Left cardiac atrium (tissue), 4 donors: ENCODE measurements around the gene ANGPTL8. TPM values are rescaled to one million over a fixed set of nuclear protein-coding genes. Genes with fewer than 3 reads are reported as not detected.
A peak's percentile ranks its signal among the peaks of the same experiment; 100 is the strongest.

Experiments used
- ATAC-seq, 2 donors: fragments of 200-7000 bp; cut with Tn5 transposase; one replicate each; pipeline ENCODE4 v1.9.1; 2020; ENCODE audit warnings: mild to moderate bottlenecking in 2 of 2, moderate library complexity in 2 of 2
- DNase-seq: peaks from one replicate; pipeline ENCODE4 v3.0.0-alpha.2; 2020
- intact Hi-C, 2 donors: fragments of 100-400 bp; cut with DNase I; formaldehyde crosslinking; loops; one replicate each; pipeline versions ENCODE4 v1.14.1 to v1.15.1; 2022 to 2023
- total RNA-seq, 2 donors: library from RNA; stranded (reverse); fragmentation: NEBNext Ultra II Directional; extraction: Animal tissue kit (Norgen Biotek cat#: 25700); gene quantifications; one replicate each; pipeline ENCODE4 v1.2.1, GENCODE V29; 2021
- donor health status: DM: no; HTN: yes; CAD: no.
- donor health status: DM: no; HTN: yes; CAD: no; lungs with severe emphysema.
- donor health status: DM: yes; HTN: yes; CAD: no.
- donor health status: Dilated cardiomyopathy.

ANGPTL8 gene
- total RNA-seq, 2 donors from 2014 or later = 4.0 to 20.3 TPM

GRCh38 chr19:11230621-11231386 is 8.6 kb upstream of the ANGPTL8 start:
- intact Hi-C loops = no loop called here
- DNase-seq (no peak), ATAC-seq (peak in 1 of 2 donors; percentile 86)

GRCh38 chr19:11232555-11232954 is 6.9 kb upstream of the ANGPTL8 start:
- intact Hi-C loops = no loop called here
- no peak for DNase-seq
- ATAC-seq = no peak

GRCh38 chr19:11233073-11233472 is 6.3 kb upstream of the ANGPTL8 start:
- no peak for ATAC-seq
- intact Hi-C loops = no loop called here
- no peak for DNase-seq

- DNase-seq (no peak), ATAC-seq (no peak)
- intact Hi-C loops = no loop called here
These were observed 4.8 kb upstream of the ANGPTL8 start for GRCh38 chr19:11234486-11235075.

- ATAC-seq = peak in 1 of 2 donors; percentile 40
- intact Hi-C loops = no loop called here
These were observed 2.8 kb upstream of the ANGPTL8 start for GRCh38 chr19:11236324-11237301.

GRCh38 chr19:11237321-11237720 is 2.1 kb upstream of the ANGPTL8 start:
- intact Hi-C loops = no loop called here
- DNase-seq (no peak), ATAC-seq (no peak)

More at GRCh38 chr19:11236324-11237301, 2.8 kb upstream of the ANGPTL8 start:
- no peak for DNase-seq

GRCh38 chr19:11238041-11238440 is 1.4 kb upstream of the ANGPTL8 start:
- DNase-seq (no peak), ATAC-seq (no peak)
- intact Hi-C loops = no loop called here

GRCh38 chr19:11238781-11239376 is 540 bp upstream of the ANGPTL8 start:
- intact Hi-C loops = no loop called here
- ATAC-seq = no peak
- no peak for DNase-seq

GRCh38 chr19:11240008-11240444 is 607 bp downstream of the ANGPTL8 start:
- intact Hi-C loops = no loop called here
- ATAC-seq = no peak
- no peak for DNase-seq

- intact Hi-C loops = no loop called here
- DNase-seq = no peak
- ATAC-seq = no peak
These were observed 2.6 kb downstream of the ANGPTL8 start for GRCh38 chr19:11242025-11242424.

- peak; percentile 85 to 92 for ATAC-seq
- intact Hi-C loops = no loop called here
- peak; percentile 95 for DNase-seq
These were observed 3.7 kb downstream of the ANGPTL8 start for GRCh38 chr19:11242864-11243797.

- intact Hi-C loops = no loop called here
- no peak for ATAC-seq
- no peak for DNase-seq
These were observed 4.4 kb downstream of the ANGPTL8 start for GRCh38 chr19:11243798-11244169.

- intact Hi-C loops = no loop called here
These were observed 5.6 kb downstream of the ANGPTL8 start for GRCh38 chr19:11244846-11245589.

GRCh38 chr19:11246941-11247340 is 7.5 kb downstream of the ANGPTL8 start:
- no peak for DNase-seq
- intact Hi-C loops = no loop called here
- no peak for ATAC-seq

More at GRCh38 chr19:11244846-11245589, 5.6 kb downstream of the ANGPTL8 start:
- ATAC-seq (no peak), DNase-seq (no peak)

GRCh38 chr19:11247391-11247790 is 8.0 kb downstream of the ANGPTL8 start:
- intact Hi-C loops = no loop called here
- peak; percentile 92 for DNase-seq
- peak; percentile 66 to 75 for ATAC-seq

GRCh38 chr19:11247934-11248333 is 8.5 kb downstream of the ANGPTL8 start:
- intact Hi-C loops = no loop called here
- no peak for DNase-seq
- ATAC-seq = no peak

GRCh38 chr19:11248852-11249251 is 9.4 kb downstream of the ANGPTL8 start:
- intact Hi-C loops = no loop called here
- DNase-seq = no peak
- no peak for ATAC-seq

GRCh38 chr19:11251217-11251616 is 11.8 kb downstream of the ANGPTL8 start:
- intact Hi-C loops = no loop called here
- ATAC-seq = no peak
- no peak for DNase-seq
